ENCODE results near the gene AGAP1. TPM values are rescaled to one million over a fixed set of nuclear protein-coding genes. Genes with fewer than 3 reads are reported as not detected.

AGAP1 gene
- total and polyA plus RNA-seq, 2 donors from 2014 or later = 8.1 to 44.5 TPM

- peak; percentile 61 for FAIRE-seq
- Histone ChIP-seq H3K9ac (ENCODE audit: low read length in 3 of 3) (no peak overlapping the region), H3K9me3 (ENCODE audit: control insufficient read depth in 2 of 3, insufficient read depth in 1 of 3, low read length in 3 of 3) (no peaks in the 10 kb centered on the region), H3K4me1 (ENCODE audit: control insufficient read depth in 2 of 3, insufficient read depth in 2 of 3, low read depth in 1 of 3, low read length in 3 of 3) (peaks cover 0 to 3% (median 0%) of the 10 kb centered on the region in 3 donors), H3K4me3 (ENCODE audit: low read length in 3 of 3) (no peak overlapping the region), H3K27me3 (ENCODE audit: control insufficient read depth, insufficient read depth, low read length) (no peaks in the 10 kb centered on the region), H3K36me3 (ENCODE audit: control insufficient read depth in 2 of 3, insufficient read depth in 3 of 3, low read length in 3 of 3) (no peaks in the 10 kb centered on the region), H3K27ac (ENCODE audit: low read depth in 2 of 2, low read length in 2 of 2) (no peak overlapping the region)
- DNase-seq = peak; percentile 69 to 87 (median 76)
- intact Hi-C loops (cut with DNase I) = loop anchor here (10.0 kb wide), 1 partner anchor 149 kb away; no protein-coding TSS in a partner anchor
- TF ChIP-seq, protein P1, sequence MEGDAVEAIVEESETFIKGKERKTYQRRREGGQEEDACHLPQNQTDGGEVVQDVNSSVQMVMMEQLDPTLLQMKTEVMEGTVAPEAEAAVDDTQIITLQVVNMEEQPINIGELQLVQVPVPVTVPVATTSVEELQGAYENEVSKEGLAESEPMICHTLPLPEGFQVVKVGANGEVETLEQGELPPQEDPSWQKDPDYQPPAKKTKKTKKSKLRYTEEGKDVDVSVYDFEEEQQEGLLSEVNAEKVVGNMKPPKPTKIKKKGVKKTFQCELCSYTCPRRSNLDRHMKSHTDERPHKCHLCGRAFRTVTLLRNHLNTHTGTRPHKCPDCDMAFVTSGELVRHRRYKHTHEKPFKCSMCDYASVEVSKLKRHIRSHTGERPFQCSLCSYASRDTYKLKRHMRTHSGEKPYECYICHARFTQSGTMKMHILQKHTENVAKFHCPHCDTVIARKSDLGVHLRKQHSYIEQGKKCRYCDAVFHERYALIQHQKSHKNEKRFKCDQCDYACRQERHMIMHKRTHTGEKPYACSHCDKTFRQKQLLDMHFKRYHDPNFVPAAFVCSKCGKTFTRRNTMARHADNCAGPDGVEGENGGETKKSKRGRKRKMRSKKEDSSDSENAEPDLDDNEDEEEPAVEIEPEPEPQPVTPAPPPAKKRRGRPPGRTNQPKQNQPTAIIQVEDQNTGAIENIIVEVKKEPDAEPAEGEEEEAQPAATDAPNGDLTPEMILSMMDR (IDR thresholded peaks at IDR 0.05; ENCODE audit: borderline replicate concordance, extremely low read depth, insufficient read depth) = peak; percentile 83
Measured at GRCh38 chr2:235595422-235596010, 101.7 kb downstream of the AGAP1 start.

DNA sequence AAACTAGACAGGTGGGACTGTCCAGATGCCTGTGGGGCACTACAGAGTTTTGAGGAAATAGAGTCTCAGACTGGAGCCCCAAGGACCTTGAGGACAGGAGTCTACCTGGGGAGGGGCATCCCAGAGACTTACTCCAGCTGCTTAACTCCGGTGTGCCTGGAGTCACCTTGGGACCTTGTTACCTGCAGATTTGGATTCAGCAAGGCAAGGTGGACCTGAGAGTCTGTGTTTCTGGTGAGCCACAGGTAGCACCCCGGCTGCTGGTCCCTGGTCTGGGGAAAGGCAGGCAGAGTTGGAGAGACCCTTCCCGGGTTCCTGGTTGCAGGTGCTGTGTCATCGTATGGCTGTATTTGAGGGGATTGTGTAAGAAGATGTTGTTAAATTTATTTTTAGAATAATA, 102.4 kb downstream of the AGAP1 start:
- Histone ChIP-seq H3K4me3 (ENCODE audit: low read length in 3 of 3) (no peak overlapping the region), H3K4me1 (ENCODE audit: control insufficient read depth in 2 of 3, insufficient read depth in 2 of 3, low read depth in 1 of 3, low read length in 3 of 3) (peaks cover 0 to 3% (median 0%) of the 10 kb centered on the region in 3 donors), H3K9me3 (ENCODE audit: control insufficient read depth in 2 of 3, insufficient read depth in 1 of 3, low read length in 3 of 3) (no peaks in the 10 kb centered on the region), H3K36me3 (ENCODE audit: control insufficient read depth in 2 of 3, insufficient read depth in 3 of 3, low read length in 3 of 3) (no peaks in the 10 kb centered on the region), H3K27ac (ENCODE audit: low read depth in 2 of 2, low read length in 2 of 2) (no peak overlapping the region), H3K27me3 (ENCODE audit: control insufficient read depth, insufficient read depth, low read length) (no peaks in the 10 kb centered on the region), H3K9ac (ENCODE audit: low read length in 3 of 3) (no peak overlapping the region)
- intact Hi-C loops (cut with DNase I) = loop anchor here (10.0 kb wide), 1 partner anchor 149 kb away; no protein-coding TSS in a partner anchor
- FAIRE-seq (no peak), DNase-seq (peak in 1 of 5 donors; percentile 41)
- TF ChIP-seq, protein P1 (IDR thresholded peaks at IDR 0.05; ENCODE audit: borderline replicate concordance, extremely low read depth, insufficient read depth) = no peak

DNA sequence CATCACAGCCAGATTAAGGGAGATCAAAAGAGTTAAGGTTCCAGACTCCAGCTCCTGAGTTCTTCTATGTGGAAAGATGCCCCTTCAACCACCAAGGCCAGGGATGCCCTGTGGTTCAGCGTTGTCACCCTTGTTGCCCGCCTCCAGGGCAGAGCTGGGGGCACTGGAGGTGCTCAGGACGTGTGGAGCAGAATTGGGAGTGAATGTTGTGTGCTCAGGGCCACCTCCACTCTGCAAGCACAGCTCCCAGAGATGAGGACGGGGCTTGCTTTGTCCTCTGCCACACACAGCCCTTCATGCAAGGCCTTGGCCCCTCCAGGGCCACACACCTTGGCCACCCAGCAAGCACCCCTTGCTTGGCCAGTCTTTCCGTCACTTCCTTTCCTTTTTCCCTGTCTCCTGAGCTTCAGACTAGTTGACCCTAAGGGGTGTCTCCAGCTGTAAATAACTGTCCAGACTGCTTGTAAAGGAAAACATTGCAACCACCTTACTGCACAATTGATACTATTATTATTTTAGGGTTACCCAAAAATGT, 103.3 kb downstream of the AGAP1 start:
- Histone ChIP-seq H3K9me3 (ENCODE audit: control insufficient read depth in 2 of 3, insufficient read depth in 1 of 3, low read length in 3 of 3) (no peaks in the 10 kb centered on the region), H3K4me3 (ENCODE audit: low read length in 3 of 3) (no peak overlapping the region), H3K4me1 (ENCODE audit: control insufficient read depth in 2 of 3, insufficient read depth in 2 of 3, low read depth in 1 of 3, low read length in 3 of 3) (peaks cover 0 to 3% (median 0%) of the 10 kb centered on the region in 3 donors), H3K36me3 (ENCODE audit: control insufficient read depth in 2 of 3, insufficient read depth in 3 of 3, low read length in 3 of 3) (no peaks in the 10 kb centered on the region), H3K27me3 (ENCODE audit: control insufficient read depth, insufficient read depth, low read length) (no peaks in the 10 kb centered on the region), H3K27ac (ENCODE audit: low read depth in 2 of 2, low read length in 2 of 2) (no peak overlapping the region), H3K9ac (ENCODE audit: low read length in 3 of 3) (no peak overlapping the region)
- intact Hi-C loops (cut with DNase I) = loop anchor here (10.0 kb wide), 1 partner anchor 148 kb away; no protein-coding TSS in a partner anchor
- TF ChIP-seq, protein P1 (IDR thresholded peaks at IDR 0.05; ENCODE audit: borderline replicate concordance, extremely low read depth, insufficient read depth) = no peak
- FAIRE-seq = no peak
- peak in 1 of 5 donors; percentile 29 for DNase-seq

Data from kidney (tissue), 14 donors.